HepG2 (cell line): ENCODE data around the gene APLP1. TPM values are rescaled to one million over a fixed set of nuclear protein-coding genes. Genes with fewer than 3 reads are reported as not detected.

ENCODE experiments used
- ATAD3A ChIP-seq: sonication (generic); formaldehyde crosslinking; IDR thresholded peaks from 2 replicates; pipeline ENCODE4 v1.4.0; 2020; ENCODE audit warnings: missing genetic modification reagents
- FOXK2 ChIP-seq: fragments of 450-650 bp; IDR thresholded peaks from 2 replicates; pipeline ENCODE4 v1.6.1; 2016
- HOXD1 ChIP-seq: sonication (generic); formaldehyde crosslinking; IDR thresholded peaks from 2 replicates; pipeline ENCODE4 v1.5.0; 2020; ENCODE audit warnings: missing genetic modification reagents
- IKZF1 ChIP-seq: fragments of 450-650 bp; IDR thresholded peaks from 2 replicates; pipeline ENCODE4 v1.7.1; 2016
- KDM3A ChIP-seq: IDR thresholded peaks from 2 replicates; pipeline ENCODE4 v1.6.1; 2018; ENCODE audit warnings: low read depth, missing compliant biosample characterization
- KDM4B ChIP-seq: sonication (generic); formaldehyde crosslinking; IDR thresholded peaks from 2 replicates; pipeline ENCODE4 v1.4.0; 2020; ENCODE audit warnings: missing genetic modification reagents
- MTF2 ChIP-seq: sonication (generic); formaldehyde crosslinking; IDR thresholded peaks from 2 replicates; pipeline ENCODE4 v1.5.0; 2020; ENCODE audit warnings: missing genetic modification reagents, borderline replicate concordance
- SATB2 ChIP-seq: sonication (generic); formaldehyde crosslinking; IDR thresholded peaks from 2 replicates; pipeline ENCODE4 v1.5.0; 2020; ENCODE audit warnings: missing genetic modification reagents
- ZKSCAN8 ChIP-seq: IDR thresholded peaks from 2 replicates; pipeline ENCODE4 v1.6.1; 2016; ENCODE audit warnings: borderline replicate concordance, missing genetic modification reagents, missing compliant biosample characterization
- ZMAT3 ChIP-seq: sonication (generic); formaldehyde crosslinking; conservative IDR thresholded peaks from 2 replicates; pipeline ENCODE4 v1.7.0; 2021; ENCODE audit warnings: missing genetic modification reagents
- ZNF143 ChIP-seq: sonication (generic); formaldehyde crosslinking; IDR thresholded peaks from 2 replicates; pipeline ENCODE4 v1.4.0; 2020; ENCODE audit warnings: missing genetic modification reagents
- ZNF317 ChIP-seq: sonication (generic); formaldehyde crosslinking; IDR thresholded peaks from 2 replicates; pipeline ENCODE4 v1.5.0; 2020; ENCODE audit warnings: mild to moderate bottlenecking, missing genetic modification reagents
- ZNF549 ChIP-seq: sonication (generic); formaldehyde crosslinking; IDR thresholded peaks from 2 replicates; pipeline ENCODE4 v1.5.0; 2020; ENCODE audit warnings: missing genetic modification reagents
- ZNF558 ChIP-seq: sonication (generic); formaldehyde crosslinking; IDR thresholded peaks from 2 replicates; pipeline ENCODE4 v1.9.0; 2022; ENCODE audit warnings: mild to moderate bottlenecking, missing genetic modification reagents, borderline replicate concordance
- polyA plus RNA-seq, 8 experiments: library from polyadenylated mRNA; depleted of rRNA in 3 of 8; stranded (reverse) in 7 of 8; unstranded in 1 of 8; fragments of >200 nt; fragmentation: Illumina TruSeq in 4 of 8; extraction: Trizol in 4 of 8; gene quantifications; 2 replicates each; pipeline versions ENCODE4 v1.2.1 to v1.2.3, GENCODE V29; 2011 to 2016; ENCODE audit warnings: low read depth in 4 of 8, missing spikeins in 1 of 8, mixed read lengths in 1 of 8; ENCODE audit not compliant: insufficient read depth in 1 of 8
- total RNA-seq, 5 experiments: library from RNA; depleted of rRNA; stranded (reverse); fragments of >200 nt; fragmentation: Illumina TruSeq; extraction: Trizol; gene quantifications; 2 replicates each; pipeline ENCODE4 v1.2.3, GENCODE V29; 2016; ENCODE audit warnings: low read depth in 1 of 5
- TF ChIP-seq, protein P1 (sequence below): sonication (generic); formaldehyde crosslinking; IDR thresholded peaks from 2 replicates; pipeline ENCODE4 v1.5.1; 2020; ENCODE audit warnings: missing genetic modification reagents, mild to moderate bottlenecking, borderline replicate concordance
- TF ChIP-seq, protein P2 (sequence below): sonication (generic); formaldehyde crosslinking; IDR thresholded peaks from 2 replicates; pipeline ENCODE4 v1.5.1; 2020; ENCODE audit warnings: missing genetic modification reagents, mild to moderate bottlenecking, borderline replicate concordance
- TF ChIP-seq, protein P3 (sequence below): sonication (generic); formaldehyde crosslinking; IDR thresholded peaks from 2 replicates; pipeline ENCODE4 v1.4.0; 2020; ENCODE audit warnings: missing genetic modification reagents
- TF ChIP-seq, protein P4 (sequence below): IDR thresholded peaks from 2 replicates; pipeline ENCODE4 v1.6.1; 2012; ENCODE audit warnings: inconsistent platforms
- TF ChIP-seq, protein P5 (sequence below): sonication (generic); formaldehyde crosslinking; conservative IDR thresholded peaks from 2 replicates; pipeline ENCODE4 v1.8.1; 2023; ENCODE audit warnings: missing genetic modification reagents
- TF ChIP-seq, protein P6 (sequence below): sonication (generic); formaldehyde crosslinking; IDR thresholded peaks from 2 replicates; pipeline ENCODE4 v1.4.0; 2020; ENCODE audit warnings: missing genetic modification reagents
- TF ChIP-seq, protein P7 (sequence below): sonication (generic); formaldehyde crosslinking; IDR thresholded peaks from 2 replicates; pipeline ENCODE4 v1.5.1; 2020; ENCODE audit warnings: missing genetic modification reagents, mild to moderate bottlenecking, borderline replicate concordance

APLP1 gene
- total and polyA plus RNA-seq, 2 of the 13 experiments (the other 11 are each of a cell fraction or from before 2014, with no cell fraction given) = 2.0 to 2.9 TPM

DNA sequence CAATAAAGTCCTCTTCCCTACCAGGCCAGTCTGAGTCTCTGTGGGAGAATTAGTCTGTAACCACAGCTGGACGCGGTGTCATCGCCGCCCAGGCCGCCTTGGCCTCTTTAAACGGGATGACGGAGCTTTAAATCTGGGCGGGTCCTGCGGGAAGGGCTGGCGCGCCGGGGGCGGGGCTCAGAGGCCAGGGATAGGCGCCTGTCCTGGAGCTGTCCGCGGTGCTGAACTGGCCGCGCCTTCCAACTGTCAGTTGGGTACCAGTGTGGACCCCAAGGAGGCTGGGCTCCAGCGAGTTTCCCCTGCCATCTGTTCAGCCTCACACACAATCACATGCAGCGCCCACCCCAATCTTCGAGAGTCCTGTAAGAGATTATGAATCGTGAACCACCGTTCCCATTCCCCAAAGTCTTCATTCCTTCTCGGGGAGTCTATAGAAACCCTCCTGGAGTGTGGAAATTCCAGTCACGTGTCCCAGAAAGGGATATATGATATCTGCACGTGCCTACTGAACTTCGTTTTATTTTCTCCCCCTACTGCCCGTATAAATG lies 11.5 kb downstream of the APLP1 start (continued):
- TF ChIP-seq, protein P1, sequence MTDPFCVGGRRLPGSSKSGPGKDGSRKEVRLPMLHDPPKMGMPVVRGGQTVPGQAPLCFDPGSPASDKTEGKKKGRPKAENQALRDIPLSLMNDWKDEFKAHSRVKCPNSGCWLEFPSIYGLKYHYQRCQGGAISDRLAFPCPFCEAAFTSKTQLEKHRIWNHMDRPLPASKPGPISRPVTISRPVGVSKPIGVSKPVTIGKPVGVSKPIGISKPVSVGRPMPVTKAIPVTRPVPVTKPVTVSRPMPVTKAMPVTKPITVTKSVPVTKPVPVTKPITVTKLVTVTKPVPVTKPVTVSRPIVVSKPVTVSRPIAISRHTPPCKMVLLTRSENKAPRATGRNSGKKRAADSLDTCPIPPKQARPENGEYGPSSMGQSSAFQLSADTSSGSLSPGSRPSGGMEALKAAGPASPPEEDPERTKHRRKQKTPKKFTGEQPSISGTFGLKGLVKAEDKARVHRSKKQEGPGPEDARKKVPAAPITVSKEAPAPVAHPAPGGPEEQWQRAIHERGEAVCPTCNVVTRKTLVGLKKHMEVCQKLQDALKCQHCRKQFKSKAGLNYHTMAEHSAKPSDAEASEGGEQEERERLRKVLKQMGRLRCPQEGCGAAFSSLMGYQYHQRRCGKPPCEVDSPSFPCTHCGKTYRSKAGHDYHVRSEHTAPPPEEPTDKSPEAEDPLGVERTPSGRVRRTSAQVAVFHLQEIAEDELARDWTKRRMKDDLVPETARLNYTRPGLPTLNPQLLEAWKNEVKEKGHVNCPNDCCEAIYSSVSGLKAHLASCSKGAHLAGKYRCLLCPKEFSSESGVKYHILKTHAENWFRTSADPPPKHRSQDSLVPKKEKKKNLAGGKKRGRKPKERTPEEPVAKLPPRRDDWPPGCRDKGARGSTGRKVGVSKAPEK (CRISPR knock-in tag) = no peak
- TF ChIP-seq, protein P2, sequence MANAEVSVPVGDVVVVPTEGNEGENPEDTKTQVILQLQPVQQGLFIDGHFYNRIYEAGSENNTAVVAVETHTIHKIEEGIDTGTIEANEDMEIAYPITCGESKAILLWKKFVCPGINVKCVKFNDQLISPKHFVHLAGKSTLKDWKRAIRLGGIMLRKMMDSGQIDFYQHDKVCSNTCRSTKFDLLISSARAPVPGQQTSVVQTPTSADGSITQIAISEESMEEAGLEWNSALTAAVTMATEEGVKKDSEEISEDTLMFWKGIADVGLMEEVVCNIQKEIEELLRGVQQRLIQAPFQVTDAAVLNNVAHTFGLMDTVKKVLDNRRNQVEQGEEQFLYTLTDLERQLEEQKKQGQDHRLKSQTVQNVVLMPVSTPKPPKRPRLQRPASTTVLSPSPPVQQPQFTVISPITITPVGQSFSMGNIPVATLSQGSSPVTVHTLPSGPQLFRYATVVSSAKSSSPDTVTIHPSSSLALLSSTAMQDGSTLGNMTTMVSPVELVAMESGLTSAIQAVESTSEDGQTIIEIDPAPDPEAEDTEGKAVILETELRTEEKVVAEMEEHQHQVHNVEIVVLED (CRISPR knock-in tag) = peak; percentile 51; the same call in 1 of the 2 replicates
- TF ChIP-seq, protein P3, sequence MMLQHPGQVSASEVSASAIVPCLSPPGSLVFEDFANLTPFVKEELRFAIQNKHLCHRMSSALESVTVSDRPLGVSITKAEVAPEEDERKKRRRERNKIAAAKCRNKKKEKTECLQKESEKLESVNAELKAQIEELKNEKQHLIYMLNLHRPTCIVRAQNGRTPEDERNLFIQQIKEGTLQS = peak; percentile 73; the same call in 1 of the 2 replicates
- TF ChIP-seq ZNF317 (peak; percentile 86), ZMAT3 (CRISPR knock-in tag) (peak; percentile 99), SATB2 (CRISPR knock-in tag) (peak; percentile 96), KDM4B (CRISPR knock-in tag) (peak; percentile 93), KDM3A (CRISPR knock-in tag) (peak; percentile 74; the same call in 1 of the 2 replicates), ZNF143 (peak; percentile 52; the same call in 1 of the 2 replicates), IKZF1 (no peak), ZNF558 (CRISPR knock-in tag) (peak; percentile 94; the same call in 1 of the 2 replicates), ZNF549 (CRISPR knock-in tag) (no peak), MTF2 (CRISPR knock-in tag) (no peak), ZKSCAN8 (CRISPR knock-in tag) (0 out of 2 replicates have a peak, but pooled peaks have one; percentile 42), ATAD3A (peak; percentile 87; the same call in 1 of the 2 replicates), HOXD1 (CRISPR knock-in tag) (peak; percentile 96), FOXK2 (no peak)
- TF ChIP-seq, protein P4, sequence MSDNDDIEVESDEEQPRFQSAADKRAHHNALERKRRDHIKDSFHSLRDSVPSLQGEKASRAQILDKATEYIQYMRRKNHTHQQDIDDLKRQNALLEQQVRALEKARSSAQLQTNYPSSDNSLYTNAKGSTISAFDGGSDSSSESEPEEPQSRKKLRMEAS = 0 out of 2 replicates have a peak, but pooled peaks have one; percentile 38
- TF ChIP-seq, protein P5, sequence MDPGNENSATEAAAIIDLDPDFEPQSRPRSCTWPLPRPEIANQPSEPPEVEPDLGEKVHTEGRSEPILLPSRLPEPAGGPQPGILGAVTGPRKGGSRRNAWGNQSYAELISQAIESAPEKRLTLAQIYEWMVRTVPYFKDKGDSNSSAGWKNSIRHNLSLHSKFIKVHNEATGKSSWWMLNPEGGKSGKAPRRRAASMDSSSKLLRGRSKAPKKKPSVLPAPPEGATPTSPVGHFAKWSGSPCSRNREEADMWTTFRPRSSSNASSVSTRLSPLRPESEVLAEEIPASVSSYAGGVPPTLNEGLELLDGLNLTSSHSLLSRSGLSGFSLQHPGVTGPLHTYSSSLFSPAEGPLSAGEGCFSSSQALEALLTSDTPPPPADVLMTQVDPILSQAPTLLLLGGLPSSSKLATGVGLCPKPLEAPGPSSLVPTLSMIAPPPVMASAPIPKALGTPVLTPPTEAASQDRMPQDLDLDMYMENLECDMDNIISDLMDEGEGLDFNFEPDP = 0 out of 2 replicates have a peak, but pooled peaks have one; percentile 37
- TF ChIP-seq, protein P6, sequence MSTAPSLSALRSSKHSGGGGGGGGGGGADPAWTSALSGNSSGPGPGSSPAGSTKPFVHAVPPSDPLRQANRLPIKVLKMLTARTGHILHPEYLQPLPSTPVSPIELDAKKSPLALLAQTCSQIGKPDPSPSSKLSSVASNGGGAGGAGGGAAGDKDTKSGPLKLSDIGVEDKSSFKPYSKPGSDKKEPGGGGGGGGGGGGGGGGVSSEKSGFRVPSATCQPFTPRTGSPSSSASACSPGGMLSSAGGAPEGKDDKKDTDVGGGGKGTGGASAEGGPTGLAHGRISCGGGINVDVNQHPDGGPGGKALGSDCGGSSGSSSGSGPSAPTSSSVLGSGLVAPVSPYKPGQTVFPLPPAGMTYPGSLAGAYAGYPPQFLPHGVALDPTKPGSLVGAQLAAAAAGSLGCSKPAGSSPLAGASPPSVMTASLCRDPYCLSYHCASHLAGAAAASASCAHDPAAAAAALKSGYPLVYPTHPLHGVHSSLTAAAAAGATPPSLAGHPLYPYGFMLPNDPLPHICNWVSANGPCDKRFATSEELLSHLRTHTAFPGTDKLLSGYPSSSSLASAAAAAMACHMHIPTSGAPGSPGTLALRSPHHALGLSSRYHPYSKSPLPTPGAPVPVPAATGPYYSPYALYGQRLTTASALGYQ (CRISPR knock-in tag) = peak; percentile 69; the same call in 1 of the 2 replicates
- TF ChIP-seq, protein P7, sequence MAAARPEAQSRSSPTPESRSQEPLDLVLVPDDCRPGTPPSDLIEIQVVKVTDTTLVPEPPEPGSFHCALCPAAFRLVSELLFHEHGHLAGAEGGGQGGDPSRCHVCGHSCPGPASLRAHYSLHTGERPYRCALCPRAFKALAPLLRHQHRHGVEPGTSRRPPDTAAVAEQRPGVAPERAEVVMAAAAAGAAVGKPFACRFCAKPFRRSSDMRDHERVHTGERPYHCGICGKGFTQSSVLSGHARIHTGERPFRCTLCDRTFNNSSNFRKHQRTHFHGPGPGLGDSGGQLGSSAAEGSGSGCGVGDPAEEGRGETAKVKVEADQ = peak; percentile 87; the same call in 1 of the 2 replicates
